Activated CD4-positive, alpha-beta memory T cell treated with anti-CD3 and anti-CD28 coated beads for 36 hours (primary cell): ENCODE data around the gene IRF6. TPM values are rescaled to one million over a fixed set of nuclear protein-coding genes. Genes with fewer than 3 reads are reported as not detected.
A peak's percentile ranks its signal among the peaks of the same experiment; 100 is the strongest.

Source experiments
- CTCF ChIA-PET: fragments of 350-600 bp; sonication (Branson Sonifier 250); formaldehyde crosslinking; loops from one replicate; lab custom pipeline; 2021; ENCODE audit warnings: antibody characterized with exemption, inconsistent platforms; lab: Charles Lee
- POLR2A ChIA-PET: fragments of 350-600 bp; sonication (Branson Sonifier 250); formaldehyde crosslinking; loops from one replicate; lab custom pipeline; 2021; ENCODE audit warnings: antibody characterized with exemption; lab: Charles Lee
- DNase-seq: peaks from one replicate; pipeline ENCODE4 v3.0.0-alpha.2; 2020
- H3K27ac Mint-ChIP-seq: one replicate; pipeline ENCODE4 v1.8.0; 2021; ENCODE audit warnings: mixed read lengths
- H3K27me3 Mint-ChIP-seq: one replicate; pipeline ENCODE4 v1.8.0; 2021; ENCODE audit warnings: mixed read lengths
- H3K36me3 Mint-ChIP-seq: one replicate; pipeline ENCODE4 v1.8.0; 2021; ENCODE audit warnings: mixed read lengths
- H3K4me1 Mint-ChIP-seq: one replicate; pipeline ENCODE4 v1.8.0; 2021; ENCODE audit warnings: low read depth, mixed read lengths
- H3K4me3 Mint-ChIP-seq: one replicate; pipeline ENCODE4 v1.8.0; 2021; ENCODE audit warnings: mild to moderate bottlenecking, mixed read lengths
- H3K9me3 Mint-ChIP-seq: one replicate; pipeline ENCODE4 v1.8.0; 2021; ENCODE audit warnings: mixed read lengths
- intact Hi-C: fragments of 100-400 bp; cut with micrococcal nuclease; formaldehyde crosslinking; loops from one replicate; pipeline ENCODE4 v1.15.1; 2023
- total RNA-seq, 2 experiments: library from RNA; stranded (reverse); gene quantifications; one replicate each; pipeline ENCODE4 v1.2.3, GENCODE V29; 2021

IRF6 gene
- total RNA-seq, 2 experiments from 2014 or later: 0.07 to 0.31 TPM

DNA sequence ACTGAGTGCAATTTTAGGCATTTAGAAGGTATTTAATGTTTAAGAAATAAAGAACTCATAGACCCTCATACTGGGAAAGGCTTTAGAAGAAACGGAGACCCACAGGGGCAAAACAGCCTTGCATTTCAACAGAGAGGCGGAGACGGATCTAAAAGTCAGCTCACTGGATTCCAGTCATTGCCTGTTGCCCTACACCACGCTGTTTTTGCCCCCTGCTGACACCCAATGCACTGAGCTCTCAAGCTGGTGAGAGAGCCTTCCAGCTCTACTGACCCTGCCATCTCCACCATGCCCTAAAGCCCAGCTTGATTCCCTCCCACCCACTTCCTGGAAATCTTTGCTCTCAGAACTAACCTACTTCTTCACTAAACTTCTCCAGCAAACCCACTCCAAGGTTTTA, 57.3 kb downstream of the IRF6 start:
- POLR2A ChIA-PET: interaction anchor here (0.6 to 6.3 kb wide), 6 partner anchors 8 to 75 kb away, joined by 3 to 35 read pairs (median 4); no protein-coding TSS in a partner anchor
- Mint-ChIP-seq H3K27me3 (no peaks in the 10 kb centered on the region), H3K4me1 (peaks cover 78% of the 10 kb centered on the region), H3K27ac (peak overlapping the region; percentile 87), H3K4me3 (no peak overlapping the region), H3K9me3 (no peaks in the 10 kb centered on the region), H3K36me3 (no peaks in the 10 kb centered on the region)
- intact Hi-C loops: loop anchor here (1.0 kb wide), 1 partner anchor 75 kb away; no protein-coding TSS in a partner anchor
- no peak for DNase-seq
- CTCF ChIA-PET: interaction anchor here (0.7 to 5.3 kb wide), 47 partner anchors 9 to 182 kb away, joined by 3 to 62 read pairs (median 5); partner anchors contain the start of genes C1orf74, HSD11B1, LAMB3 and TRAF3IP3

- Mint-ChIP-seq H3K4me1 (peaks cover 79% of the 10 kb centered on the region), H3K27me3 (no peaks in the 10 kb centered on the region), H3K36me3 (no peaks in the 10 kb centered on the region), H3K4me3 (peak overlapping the region; percentile 62), H3K9me3 (no peaks in the 10 kb centered on the region), H3K27ac (peak overlapping the region; percentile 87)
- intact Hi-C loops: loop anchor here (1.0 to 2.0 kb wide), 9 partner anchors 11 to 178 kb away; no protein-coding TSS in a partner anchor
- peak; percentile 96 for DNase-seq
- CTCF ChIA-PET: interaction anchor here (0.6 to 5.3 kb wide), 48 partner anchors 10 to 181 kb away, joined by 3 to 62 read pairs (median 5); partner anchors contain the start of genes C1orf74, HSD11B1, LAMB3 and TRAF3IP3
- POLR2A ChIA-PET: interaction anchor here (0.6 to 6.3 kb wide), 5 partner anchors 9 to 74 kb away, joined by 3 to 35 read pairs (median 5); partner anchors contain the start of gene HSD11B1
Measured at GRCh38 chr1:209747580-209748262, 58.2 kb downstream of the IRF6 start.

- Mint-ChIP-seq H3K27ac (peak overlapping the region; percentile 87), H3K4me3 (peak overlapping the region; percentile 37), H3K36me3 (no peaks in the 10 kb centered on the region), H3K4me1 (peaks cover 79% of the 10 kb centered on the region), H3K27me3 (no peaks in the 10 kb centered on the region), H3K9me3 (no peaks in the 10 kb centered on the region)
- ChIA-PET CTCF (interaction anchor here (0.7 to 3.6 kb wide), 13 partner anchors 10 to 179 kb away, joined by 3 to 30 read pairs (median 4); partner anchors contain the start of gene C1orf74), POLR2A (interaction anchor here (0.6 to 6.3 kb wide), 3 partner anchors 9 to 72 kb away, joined by 3 to 35 read pairs (median 5); partner anchors contain the start of gene TRAF3IP3)
- no peak for DNase-seq
- intact Hi-C loops: loop anchor here (1.0 to 2.0 kb wide), 9 partner anchors 10 to 177 kb away; no protein-coding TSS in a partner anchor
Measured at GRCh38 chr1:209746451-209747165, 59.3 kb downstream of the IRF6 start.

- peaks cover 63% of the 10 kb centered on the region for H3K4me1 Mint-ChIP-seq
- no peaks in the 10 kb centered on the region for H3K36me3 Mint-ChIP-seq
- ChIA-PET CTCF (interaction anchor here (1.1 to 1.2 kb wide), 2 partner anchors 15 to 25 kb away, joined by 3 read pairs; no protein-coding TSS in a partner anchor), POLR2A (interaction anchor here (0.9 to 1.5 kb wide), 3 partner anchors 15 to 26 kb away, joined by 3 to 4 read pairs (median 3); no protein-coding TSS in a partner anchor)
- H3K27me3 Mint-ChIP-seq: no peaks in the 10 kb centered on the region
- H3K27ac Mint-ChIP-seq: peak overlapping the region; percentile 79
- H3K4me3 Mint-ChIP-seq: no peak overlapping the region
- intact Hi-C loops: no loop called here
- H3K9me3 Mint-ChIP-seq: no peaks in the 10 kb centered on the region
- peak; percentile 49 for DNase-seq
Measured at GRCh38 chr1:209743145-209743482, 62.8 kb downstream of the IRF6 start.

GRCh38 chr1:209742409-209743144, 63.4 kb downstream of the IRF6 start:
- Mint-ChIP-seq H3K27ac (peak overlapping the region; percentile 79), H3K4me3 (no peak overlapping the region)

GRCh38 chr1:209741889-209742288, 64.1 kb downstream of the IRF6 start:
- CTCF ChIA-PET: no interaction called here
- no peak overlapping the region for H3K4me3 Mint-ChIP-seq

More at GRCh38 chr1:209742409-209743144, 63.4 kb downstream of the IRF6 start:
- no peak for DNase-seq
- Mint-ChIP-seq H3K4me1 (peaks cover 60% of the 10 kb centered on the region), H3K9me3 (no peaks in the 10 kb centered on the region), H3K27me3 (no peaks in the 10 kb centered on the region), H3K36me3 (no peaks in the 10 kb centered on the region)
- POLR2A ChIA-PET: interaction anchor here (1.2 to 1.5 kb wide), 2 partner anchors 15 kb away, joined by 3 to 4 read pairs; no protein-coding TSS in a partner anchor
- CTCF ChIA-PET: interaction anchor here (1.1 to 1.2 kb wide), 2 partner anchors 14 to 26 kb away, joined by 3 read pairs; no protein-coding TSS in a partner anchor
- intact Hi-C loops: no loop called here

GRCh38 chr1:209741193-209741592, 64.7 kb downstream of the IRF6 start:
- Mint-ChIP-seq H3K27ac (peak overlapping the region; percentile 79), H3K4me3 (no peak overlapping the region), H3K4me1 (peaks cover 59% of the 10 kb centered on the region), H3K27me3 (no peaks in the 10 kb centered on the region), H3K9me3 (no peaks in the 10 kb centered on the region), H3K36me3 (no peaks in the 10 kb centered on the region)
- POLR2A ChIA-PET: no interaction called here
- intact Hi-C loops: no loop called here
- no peak for DNase-seq
- CTCF ChIA-PET: no interaction called here

More at GRCh38 chr1:209741889-209742288, 64.1 kb downstream of the IRF6 start:
- DNase-seq: no peak
- peak overlapping the region; percentile 79 for H3K27ac Mint-ChIP-seq
- H3K9me3 Mint-ChIP-seq: no peaks in the 10 kb centered on the region
- intact Hi-C loops: no loop called here
- POLR2A ChIA-PET: no interaction called here
- H3K36me3 Mint-ChIP-seq: no peaks in the 10 kb centered on the region
- H3K27me3 Mint-ChIP-seq: no peaks in the 10 kb centered on the region
- H3K4me1 Mint-ChIP-seq: peaks cover 59% of the 10 kb centered on the region

GRCh38 chr1:209738270-209738669, 67.7 kb downstream of the IRF6 start:
- DNase-seq: no peak
- Mint-ChIP-seq H3K27me3 (no peaks in the 10 kb centered on the region), H3K4me3 (no peak overlapping the region), H3K36me3 (peaks cover 5% of the 10 kb centered on the region), H3K4me1 (peaks cover 66% of the 10 kb centered on the region), H3K27ac (no peak overlapping the region), H3K9me3 (no peaks in the 10 kb centered on the region)
- ChIA-PET POLR2A (interaction anchor here (2.0 to 2.2 kb wide), 3 partner anchors 11 to 14 kb away, joined by 13 to 20 read pairs (median 13); no protein-coding TSS in a partner anchor), CTCF (interaction anchor here (1.2 to 5.4 kb wide), 5 partner anchors 10 to 45 kb away, joined by 3 to 62 read pairs (median 13); partner anchors contain the start of gene TRAF3IP3)
- intact Hi-C loops: no loop called here

- peaks cover 62% of the 10 kb centered on the region for H3K4me1 Mint-ChIP-seq
- no peak for DNase-seq
- CTCF ChIA-PET: interaction anchor here (0.8 to 5.4 kb wide), 15 partner anchors 9 to 170 kb away, joined by 3 to 62 read pairs (median 6); partner anchors contain the start of genes HSD11B1 and TRAF3IP3
Measured at GRCh38 chr1:209737118-209737505, 68.8 kb downstream of the IRF6 start.

DNA sequence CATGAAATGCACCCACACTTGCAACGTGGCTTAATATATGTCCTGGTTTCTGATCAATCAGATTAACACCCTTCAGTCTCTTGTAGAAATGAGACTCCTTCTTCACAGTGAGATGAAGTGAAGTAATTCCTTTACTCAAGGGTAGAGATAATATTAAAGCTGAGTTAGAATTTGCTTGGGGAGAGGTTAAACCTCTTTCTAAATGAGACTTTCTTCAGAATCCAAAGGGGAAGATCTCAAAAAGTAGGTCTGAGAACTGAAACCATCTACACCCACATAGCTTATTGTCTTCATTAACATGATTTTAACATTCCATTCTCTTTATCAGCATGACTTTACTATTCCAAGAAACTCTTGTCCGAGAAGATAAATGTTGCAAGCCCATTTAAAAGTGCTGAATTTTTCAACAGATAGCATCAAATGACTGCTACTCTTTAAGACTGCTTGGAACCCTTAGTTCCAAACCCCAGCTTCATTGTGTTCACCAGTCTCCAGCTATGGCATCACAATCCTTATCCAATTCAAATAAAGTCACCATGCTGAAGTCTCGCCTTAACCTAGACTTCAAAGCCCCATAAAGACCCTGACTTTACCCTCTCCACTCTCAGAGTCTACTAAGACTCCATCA, 69.3 kb downstream of the IRF6 start:
- Mint-ChIP-seq H3K4me1 (peaks cover 56% of the 10 kb centered on the region), H3K27ac (peak overlapping the region; percentile 90), H3K27me3 (no peaks in the 10 kb centered on the region), H3K36me3 (peaks cover 10% of the 10 kb centered on the region), H3K9me3 (no peaks in the 10 kb centered on the region), H3K4me3 (no peak overlapping the region)
- intact Hi-C loops: loop anchor here (1.0 kb wide), 3 partner anchors 11 to 26 kb away; no protein-coding TSS in a partner anchor
- POLR2A ChIA-PET: interaction anchor here (0.7 to 4.6 kb wide), 16 partner anchors 9 to 84 kb away, joined by 3 to 35 read pairs (median 6); partner anchors contain the start of genes HSD11B1 and TRAF3IP3
- no peak for DNase-seq
- CTCF ChIA-PET: interaction anchor here (0.8 to 5.4 kb wide), 13 partner anchors 9 to 170 kb away, joined by 3 to 62 read pairs (median 7); partner anchors contain the start of gene HSD11B1

More at GRCh38 chr1:209737118-209737505, 68.8 kb downstream of the IRF6 start:
- H3K9me3 Mint-ChIP-seq: no peaks in the 10 kb centered on the region
- POLR2A ChIA-PET: interaction anchor here (0.7 to 4.6 kb wide), 14 partner anchors 9 to 84 kb away, joined by 3 to 35 read pairs (median 6); partner anchors contain the start of genes HSD11B1 and TRAF3IP3
- H3K36me3 Mint-ChIP-seq: peaks cover 10% of the 10 kb centered on the region
- no peak overlapping the region for H3K4me3 Mint-ChIP-seq
- peak overlapping the region; percentile 90 for H3K27ac Mint-ChIP-seq
- no peaks in the 10 kb centered on the region for H3K27me3 Mint-ChIP-seq
- intact Hi-C loops: no loop called here
